Activated naive CD8-positive, alpha-beta T cell treated with anti-CD3 and anti-CD28 coated beads, Interleukin-2, amount 50 U/mL, for 16 hours (primary cell): Measurements from ENCODE around the gene BGLAP.

Experiments
- DNase-seq: peaks from one replicate; pipeline ENCODE4 v3.0.0-alpha.2; 2020; ENCODE audit warnings: low read depth, low spot score

The BGLAP gene

GRCh38 chr1:156226782-156227181, 15.2 kb upstream of the BGLAP start:
- no peak for DNase-seq

GRCh38 chr1:156228501-156228900, 13.5 kb upstream of the BGLAP start:
- DNase-seq, result no peak

- no peak for DNase-seq
These were observed 12.0 kb upstream of the BGLAP start for GRCh38 chr1:156229809-156230472.

GRCh38 chr1:156230473-156230837, 11.5 kb upstream of the BGLAP start:
- DNase-seq, result no peak

GRCh38 chr1:156232201-156232894, 9.6 kb upstream of the BGLAP start:
- no peak for DNase-seq

GRCh38 chr1:156233426-156234127, 8.4 kb upstream of the BGLAP start:
- DNase-seq, result no peak

GRCh38 chr1:156236164-156236563, 5.8 kb upstream of the BGLAP start:
- DNase-seq, result no peak

- no peak for DNase-seq
These were observed 3.7 kb upstream of the BGLAP start for GRCh38 chr1:156238248-156238647.

- DNase-seq, result no peak
These were observed 623 bp upstream of the BGLAP start for GRCh38 chr1:156241311-156241811.

- no peak for DNase-seq
These were observed 754 bp downstream of the BGLAP start for GRCh38 chr1:156242738-156243137.

GRCh38 chr1:156244126-156244525, 2.1 kb downstream of the BGLAP start:
- DNase-seq, result no peak

GRCh38 chr1:156244712-156245111, 2.7 kb downstream of the BGLAP start:
- DNase-seq, result no peak

GRCh38 chr1:156245451-156246232, 3.7 kb downstream of the BGLAP start:
- no peak for DNase-seq

- DNase-seq, result no peak
These were observed 4.3 kb downstream of the BGLAP start for GRCh38 chr1:156246241-156246780.

GRCh38 chr1:156246781-156247459, 4.9 kb downstream of the BGLAP start:
- no peak for DNase-seq

- DNase-seq, result no peak
These were observed 5.7 kb downstream of the BGLAP start, which contains the start of gene PAQR6 for GRCh38 chr1:156247460-156248322. Gene PAQR6 (minus strand): TSS chr1:156248056. CDS start chr1:156246731, 1,325 bp downstream.

- no peak for DNase-seq
These were observed 6.3 kb downstream of the BGLAP start for GRCh38 chr1:156248323-156248683.

GRCh38 chr1:156249593-156249992, 7.6 kb downstream of the BGLAP start:
- DNase-seq, result no peak

GRCh38 chr1:156251527-156251926, 9.5 kb downstream of the BGLAP start:
- DNase-seq, result no peak

GRCh38 chr1:156253634-156254033, 11.7 kb downstream of the BGLAP start:
- no peak for DNase-seq
